WTC11 (cell line): ENCODE results near the gene SORT1. TPM values are rescaled to one million over a fixed set of nuclear protein-coding genes. Genes with fewer than 3 reads are reported as not detected.

Source experiments
- ATAC-seq: fragments of 200-7000 bp; cut with Tn5 transposase; 2 replicates; pipeline ENCODE4 v1.10.0; 2021; ENCODE audit warnings: mild to moderate bottlenecking, moderate library complexity
- CTCF ChIA-PET: fragments of 300-600 bp; sonication (Branson Sonifier 250); formaldehyde crosslinking; loops from one replicate; lab custom pipeline; 2021; ENCODE audit warnings: antibody characterized with exemption; lab: Charles Lee
- POLR2A ChIA-PET: fragments of 350-600 bp; sonication (Branson Sonifier 250); formaldehyde crosslinking; loops from one replicate; lab custom pipeline; 2021; ENCODE audit warnings: antibody characterized with exemption; lab: Charles Lee
- DNase-seq: peaks from one replicate; pipeline ENCODE4 v3.0.0; 2021; ENCODE audit warnings: low spot score
- H3K27ac Mint-ChIP-seq: 2 replicates; pipeline ENCODE4 v1.8.0; 2021; ENCODE audit warnings: mixed read lengths
- H3K27me3 Mint-ChIP-seq: 2 replicates; pipeline ENCODE4 v1.8.0; 2021; ENCODE audit warnings: low read depth, mild to moderate bottlenecking, moderate library complexity, mixed read lengths
- H3K36me3 Mint-ChIP-seq: 2 replicates; pipeline ENCODE4 v1.8.0; 2021; ENCODE audit warnings: mixed read lengths
- H3K4me1 Mint-ChIP-seq: 2 replicates; pipeline ENCODE4 v1.8.0; 2022; ENCODE audit warnings: mixed read lengths
- H3K4me3 Mint-ChIP-seq: 2 replicates; pipeline ENCODE4 v1.8.0; 2021; ENCODE audit warnings: mild to moderate bottlenecking, moderate library complexity, mixed read lengths
- H3K9me3 Mint-ChIP-seq: 2 replicates; pipeline ENCODE4 v1.8.0; 2021; ENCODE audit warnings: mixed read lengths
- CBFB ChIP-seq: sonication (generic); formaldehyde crosslinking; IDR thresholded peaks from 2 replicates; pipeline ENCODE4 v1.8.1; 2022; ENCODE audit warnings: mild to moderate bottlenecking, low read depth, missing genetic modification reagents
- CTCF ChIP-seq: fragments of 200-600 bp; IDR thresholded peaks from 2 replicates; pipeline ENCODE4 v1.8.0; 2022; ENCODE audit warnings: antibody characterized with exemption
- E2F4 ChIP-seq: sonication (generic); formaldehyde crosslinking; IDR thresholded peaks from 2 replicates; pipeline ENCODE4 v1.8.1; 2022; ENCODE audit warnings: low read depth, mild to moderate bottlenecking, moderate library complexity, missing genetic modification reagents, borderline replicate concordance
- ELF4 ChIP-seq: sonication (generic); formaldehyde crosslinking; IDR thresholded peaks from 2 replicates; pipeline ENCODE4 v1.8.1; 2022; ENCODE audit warnings: low read depth, mild to moderate bottlenecking, moderate library complexity, missing genetic modification reagents
- FOXJ3 ChIP-seq: sonication (generic); formaldehyde crosslinking; IDR thresholded peaks from 2 replicates; pipeline ENCODE4 v1.9.0; 2021; ENCODE audit warnings: missing genetic modification reagents, mild to moderate bottlenecking, borderline replicate concordance
- GRHL2 ChIP-seq: fragments of 250-450 bp; sonication (Bioruptor Pico); IDR thresholded peaks from 2 replicates; pipeline ENCODE4 v1.8.0; 2022; ENCODE audit warnings: mild to moderate bottlenecking, moderate library complexity; ENCODE audit not compliant: insufficient replicate concordance, severe bottlenecking
- HMGXB4 ChIP-seq: sonication (generic); formaldehyde crosslinking; IDR thresholded peaks from 2 replicates; pipeline ENCODE4 v1.8.1; 2023; ENCODE audit warnings: mild to moderate bottlenecking, moderate library complexity, missing genetic modification reagents
- IRF1 ChIP-seq: sonication (generic); formaldehyde crosslinking; IDR thresholded peaks from 2 replicates; pipeline ENCODE4 v1.8.0; 2023; ENCODE audit warnings: missing genetic modification reagents
- IRF2 ChIP-seq: sonication (generic); formaldehyde crosslinking; IDR thresholded peaks from 2 replicates; pipeline ENCODE4 v1.8.0; 2022; ENCODE audit warnings: low read depth, missing genetic modification reagents, borderline replicate concordance
- MXD4 ChIP-seq: fragments of 250-450 bp; sonication (Bioruptor Pico); IDR thresholded peaks from 2 replicates; pipeline ENCODE4 v1.8.0; 2021; ENCODE audit warnings: mild to moderate bottlenecking, moderate library complexity, borderline replicate concordance
- NFYB ChIP-seq: sonication (generic); formaldehyde crosslinking; conservative IDR thresholded peaks from 2 replicates; pipeline ENCODE4 v1.8.0; 2022; ENCODE audit warnings: low read depth, missing genetic modification reagents
- NR1H2 ChIP-seq: sonication (generic); formaldehyde crosslinking; IDR thresholded peaks from 2 replicates; pipeline ENCODE4 v1.9.0; 2021; ENCODE audit warnings: mild to moderate bottlenecking, moderate library complexity, missing genetic modification reagents
- NR3C1 ChIP-seq: sonication (generic); formaldehyde crosslinking; conservative IDR thresholded peaks from 2 replicates; pipeline ENCODE4 v1.8.1; 2023; ENCODE audit warnings: low read depth, mild to moderate bottlenecking, missing genetic modification reagents
- OVOL2 ChIP-seq: fragments of 250-450 bp; sonication (Bioruptor Pico); IDR thresholded peaks from 2 replicates; pipeline ENCODE4 v1.9.0; 2021; ENCODE audit warnings: mild to moderate bottlenecking, borderline replicate concordance
- TEAD1 ChIP-seq: sonication (generic); formaldehyde crosslinking; IDR thresholded peaks from 2 replicates; pipeline ENCODE4 v1.8.0; 2022; ENCODE audit warnings: mild to moderate bottlenecking, missing genetic modification reagents
- ZNF219 ChIP-seq: sonication (generic); formaldehyde crosslinking; IDR thresholded peaks from 2 replicates; pipeline ENCODE4 v1.8.0; 2023; ENCODE audit warnings: missing genetic modification reagents, mild to moderate bottlenecking, borderline replicate concordance
- ZNF671 ChIP-seq: fragments of 250-450 bp; sonication (Bioruptor Pico); IDR thresholded peaks from 2 replicates; pipeline ENCODE4 v1.8.0; 2021; ENCODE audit warnings: mild to moderate bottlenecking
- ZSCAN18 ChIP-seq: fragments of 250-450 bp; sonication (Bioruptor Pico); IDR thresholded peaks from 2 replicates; pipeline ENCODE4 v2.1.2; 2022; ENCODE audit warnings: mild to moderate bottlenecking, moderate library complexity
- total RNA-seq: library from RNA; stranded (reverse); gene quantifications from 3 replicates; pipeline ENCODE4 v1.2.3, GENCODE V29; 2021

The SORT1 gene
- total RNA-seq, 1 experiment from 2014 or later, result 55.9 TPM

GRCh38 chr1:109399326-109399957 lies 1.7 kb upstream of the SORT1 start:
- peak overlapping the region; percentile 82 for H3K4me3 Mint-ChIP-seq
- no peak for ATAC-seq
- H3K36me3 Mint-ChIP-seq, result peaks cover 7% of the 10 kb centered on the region
- peaks cover 33% of the 10 kb centered on the region for H3K4me1 Mint-ChIP-seq
- H3K27ac Mint-ChIP-seq, result peak overlapping the region; percentile 97; the same call in 1 of the 2 replicates
- H3K9me3 Mint-ChIP-seq, result no peaks in the 10 kb centered on the region
- POLR2A ChIA-PET, result interaction anchor here (1.7 to 2.1 kb wide), 3 partner anchors 14 to 117 kb away, joined by 5 to 21 read pairs (median 6); partner anchors contain the start of gene PSRC1
- no peaks in the 10 kb centered on the region for H3K27me3 Mint-ChIP-seq
- TF ChIP-seq FOXJ3, result no peak
- TF ChIP-seq CTCF, result peak; percentile 62
- no peak for TF ChIP-seq IRF1 (CRISPR knock-in tag)
- no peak for TF ChIP-seq ELF4
- no peak for TF ChIP-seq ZNF219
- no peak for TF ChIP-seq OVOL2 (CRISPR knock-in tag)
- TF ChIP-seq IRF2 (CRISPR knock-in tag), result no peak
- no peak for TF ChIP-seq NR3C1 (CRISPR knock-in tag)
- TF ChIP-seq, all 79 proteins: peak for 1
- CTCF ChIA-PET, result interaction anchor here (0.8 to 4.4 kb wide), 22 partner anchors 13 to 199 kb away, joined by 3 to 68 read pairs (median 10); partner anchors contain the start of genes MYBPHL and PSRC1
- DNase-seq, result no peak

GRCh38 chr1:109398343-109399225 lies 866 bp upstream of the SORT1 start:
- Mint-ChIP-seq H3K27me3 (no peaks in the 10 kb centered on the region), H3K4me1 (peaks cover 36% of the 10 kb centered on the region), H3K4me3 (peak overlapping the region; percentile 82), H3K27ac (peak overlapping the region; percentile 97), H3K36me3 (peaks cover 3% of the 10 kb centered on the region; the same call in 1 of the 2 replicates), H3K9me3 (no peaks in the 10 kb centered on the region)
- TF ChIP-seq ZNF671, result no peak
- TF ChIP-seq MXD4, result no peak
- no peak for TF ChIP-seq ZSCAN18
- TF ChIP-seq GRHL2 (CRISPR knock-in tag), result no peak
- TF ChIP-seq CBFB (CRISPR knock-in tag), result no peak
- no peak for TF ChIP-seq TEAD1 (CRISPR knock-in tag)
- ATAC-seq (no peak), DNase-seq (no peak)
- ChIA-PET CTCF (interaction anchor here (0.6 to 4.4 kb wide), 49 partner anchors 9 to 914 kb away, joined by 3 to 68 read pairs (median 4); partner anchors contain the start of genes ATXN7L2, CELSR2, CYB561D1 and MYBPHL), POLR2A (interaction anchor here (0.7 to 2.1 kb wide), 13 partner anchors 14 to 286 kb away, joined by 3 to 21 read pairs (median 4); partner anchors contain the start of genes ATXN7L2 and PSRC1)

- H3K27ac Mint-ChIP-seq, result no peak overlapping the region
- DNase-seq (no peak), ATAC-seq (no peak)
- ChIA-PET CTCF (interaction anchor here (1.0 to 4.4 kb wide), 15 partner anchors 13 to 285 kb away, joined by 3 to 68 read pairs (median 11); partner anchors contain the start of genes PSMA5 and PSRC1), POLR2A (interaction anchor here (0.5 to 2.1 kb wide), 5 partner anchors 12 to 114 kb away, joined by 3 to 5 read pairs (median 4); partner anchors contain the start of gene PSRC1)
- H3K27me3 Mint-ChIP-seq, result no peaks in the 10 kb centered on the region
- H3K4me3 Mint-ChIP-seq, result peak overlapping the region; percentile 95
- peaks cover 51% of the 10 kb centered on the region for H3K4me1 Mint-ChIP-seq
- no peaks in the 10 kb centered on the region for H3K9me3 Mint-ChIP-seq
- H3K36me3 Mint-ChIP-seq, result 0 out of 2 replicates have a peak, but pooled peaks cover 2% of the 10 kb centered on the region
- TF ChIP-seq ZSCAN18 (no peak), E2F4 (CRISPR knock-in tag) (no peak), HMGXB4 (CRISPR knock-in tag) (no peak), NFYB (no peak), NR1H2 (CRISPR knock-in tag) (no peak)
Measured at GRCh38 chr1:109396871-109397580, 692 bp downstream of the SORT1 start.
